ENCODE results near the gene SEZ6L.

- TF ChIP-seq, protein P1, sequence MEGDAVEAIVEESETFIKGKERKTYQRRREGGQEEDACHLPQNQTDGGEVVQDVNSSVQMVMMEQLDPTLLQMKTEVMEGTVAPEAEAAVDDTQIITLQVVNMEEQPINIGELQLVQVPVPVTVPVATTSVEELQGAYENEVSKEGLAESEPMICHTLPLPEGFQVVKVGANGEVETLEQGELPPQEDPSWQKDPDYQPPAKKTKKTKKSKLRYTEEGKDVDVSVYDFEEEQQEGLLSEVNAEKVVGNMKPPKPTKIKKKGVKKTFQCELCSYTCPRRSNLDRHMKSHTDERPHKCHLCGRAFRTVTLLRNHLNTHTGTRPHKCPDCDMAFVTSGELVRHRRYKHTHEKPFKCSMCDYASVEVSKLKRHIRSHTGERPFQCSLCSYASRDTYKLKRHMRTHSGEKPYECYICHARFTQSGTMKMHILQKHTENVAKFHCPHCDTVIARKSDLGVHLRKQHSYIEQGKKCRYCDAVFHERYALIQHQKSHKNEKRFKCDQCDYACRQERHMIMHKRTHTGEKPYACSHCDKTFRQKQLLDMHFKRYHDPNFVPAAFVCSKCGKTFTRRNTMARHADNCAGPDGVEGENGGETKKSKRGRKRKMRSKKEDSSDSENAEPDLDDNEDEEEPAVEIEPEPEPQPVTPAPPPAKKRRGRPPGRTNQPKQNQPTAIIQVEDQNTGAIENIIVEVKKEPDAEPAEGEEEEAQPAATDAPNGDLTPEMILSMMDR (IDR thresholded peaks at IDR 0.05; ENCODE audit: borderline replicate concordance, extremely low read depth, low read length, poor library complexity, severe bottlenecking): no peak
- no peak for TF ChIP-seq EZH2 (IDR thresholded peaks at IDR 0.05; ENCODE audit: borderline replicate concordance, low read depth, low read length, severe bottlenecking)
Observed at GRCh38 chr22:26143806-26144325, 25.4 kb upstream of the SEZ6L start.

Data from DND-41 (cell line).